Measurements from ENCODE around the gene MTMR12.

The MTMR12 gene

DNA sequence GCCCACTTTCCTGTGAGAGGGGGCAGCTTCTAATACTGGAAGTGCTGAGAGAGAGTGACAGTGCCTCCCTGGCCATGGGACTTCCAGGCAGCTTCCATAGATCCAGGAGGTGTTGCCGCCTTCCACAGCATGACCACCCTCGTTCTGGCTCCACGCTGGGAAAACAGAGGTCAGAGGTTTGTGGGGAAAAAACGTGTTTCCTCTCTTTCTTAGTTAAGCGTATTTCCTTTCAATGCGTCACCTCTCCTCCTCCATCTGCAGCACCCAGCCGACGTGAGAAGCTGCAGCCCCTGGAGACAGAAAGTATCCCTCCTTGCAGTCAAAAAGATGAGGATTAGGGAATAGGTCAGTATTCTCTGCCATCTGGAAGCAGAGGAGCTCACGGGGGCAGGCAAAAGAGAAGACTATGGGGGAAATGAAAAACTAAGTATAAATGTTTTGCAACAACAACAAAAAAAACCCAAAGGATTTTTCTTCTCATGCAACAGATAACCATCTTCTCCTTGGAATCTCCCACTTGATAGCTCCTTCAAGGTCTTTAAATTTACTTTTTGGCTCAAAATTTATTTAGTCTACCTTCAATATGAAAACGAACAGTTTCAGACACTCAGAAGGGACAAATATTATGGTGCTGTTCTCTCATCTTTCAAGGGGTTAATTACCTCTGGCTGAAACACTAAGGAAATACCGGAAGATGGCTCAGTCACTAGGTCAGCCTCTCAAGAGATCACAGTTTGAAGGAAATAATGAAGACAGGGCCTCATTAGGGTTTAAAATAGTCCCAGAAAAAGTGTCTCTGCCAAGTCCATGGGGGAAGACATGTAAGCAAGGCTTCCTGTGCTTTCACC lies 38.0 kb downstream of the MTMR12 start:
- TF ChIP-seq, protein P1, sequence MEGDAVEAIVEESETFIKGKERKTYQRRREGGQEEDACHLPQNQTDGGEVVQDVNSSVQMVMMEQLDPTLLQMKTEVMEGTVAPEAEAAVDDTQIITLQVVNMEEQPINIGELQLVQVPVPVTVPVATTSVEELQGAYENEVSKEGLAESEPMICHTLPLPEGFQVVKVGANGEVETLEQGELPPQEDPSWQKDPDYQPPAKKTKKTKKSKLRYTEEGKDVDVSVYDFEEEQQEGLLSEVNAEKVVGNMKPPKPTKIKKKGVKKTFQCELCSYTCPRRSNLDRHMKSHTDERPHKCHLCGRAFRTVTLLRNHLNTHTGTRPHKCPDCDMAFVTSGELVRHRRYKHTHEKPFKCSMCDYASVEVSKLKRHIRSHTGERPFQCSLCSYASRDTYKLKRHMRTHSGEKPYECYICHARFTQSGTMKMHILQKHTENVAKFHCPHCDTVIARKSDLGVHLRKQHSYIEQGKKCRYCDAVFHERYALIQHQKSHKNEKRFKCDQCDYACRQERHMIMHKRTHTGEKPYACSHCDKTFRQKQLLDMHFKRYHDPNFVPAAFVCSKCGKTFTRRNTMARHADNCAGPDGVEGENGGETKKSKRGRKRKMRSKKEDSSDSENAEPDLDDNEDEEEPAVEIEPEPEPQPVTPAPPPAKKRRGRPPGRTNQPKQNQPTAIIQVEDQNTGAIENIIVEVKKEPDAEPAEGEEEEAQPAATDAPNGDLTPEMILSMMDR (conservative IDR thresholded peaks at IDR 0.05; ENCODE audit: low read length), result no peak
- DNase-seq (ENCODE audit: low read depth), result peak; percentile 26
- no peak overlapping the region for H3K4me3 ChIP-seq (ENCODE audit: low read length)

DNA sequence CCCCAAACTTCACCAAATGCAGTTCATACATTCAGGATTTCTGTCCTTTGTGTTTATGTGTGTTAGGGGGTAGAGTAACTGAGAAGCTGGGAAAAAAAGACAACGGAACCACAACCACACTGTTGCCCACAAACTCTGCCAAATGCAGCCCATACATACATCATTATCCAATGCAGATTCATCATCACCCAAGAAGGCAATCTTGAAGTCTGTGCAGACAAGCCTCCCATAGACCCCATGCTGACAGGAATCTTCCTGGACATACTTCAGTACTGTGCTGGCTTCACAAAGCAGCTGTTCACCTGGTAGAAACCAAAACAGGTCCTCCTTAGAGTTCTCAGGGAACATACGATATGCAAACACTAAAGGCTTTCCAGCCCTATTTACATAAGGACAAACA lies 38.9 kb downstream of the MTMR12 start:
- H3K4me3 ChIP-seq (ENCODE audit: low read length), result no peak overlapping the region
- TF ChIP-seq, protein P1 (conservative IDR thresholded peaks at IDR 0.05; ENCODE audit: low read length), result no peak
- DNase-seq (ENCODE audit: low read depth), result no peak

- TF ChIP-seq, protein P1 (conservative IDR thresholded peaks at IDR 0.05; ENCODE audit: low read length), result no peak
- DNase-seq (ENCODE audit: low read depth), result no peak
Observed at GRCh38 chr5:32272746-32273145, 40.0 kb downstream of the MTMR12 start.

GRCh38 chr5:32270946-32271345 lies 41.8 kb downstream of the MTMR12 start:
- no peak overlapping the region for H3K4me3 ChIP-seq (ENCODE audit: low read length)
- TF ChIP-seq, protein P1 (conservative IDR thresholded peaks at IDR 0.05; ENCODE audit: low read length), result no peak
- no peak for DNase-seq (ENCODE audit: low read depth)

More at GRCh38 chr5:32272746-32273145, 40.0 kb downstream of the MTMR12 start:
- no peak overlapping the region for H3K4me3 ChIP-seq (ENCODE audit: low read length)

- TF ChIP-seq, protein P1 (conservative IDR thresholded peaks at IDR 0.05; ENCODE audit: low read length), result no peak
- DNase-seq (ENCODE audit: low read depth), result no peak
- H3K4me3 ChIP-seq (ENCODE audit: low read length), result no peak overlapping the region
Observed at GRCh38 chr5:32270178-32270577, 42.6 kb downstream of the MTMR12 start.

- H3K4me3 ChIP-seq (ENCODE audit: low read length), result no peak overlapping the region
- no peak for DNase-seq (ENCODE audit: low read depth)
- TF ChIP-seq, protein P1 (conservative IDR thresholded peaks at IDR 0.05; ENCODE audit: low read length), result no peak
Observed at GRCh38 chr5:32265902-32266301, 46.8 kb downstream of the MTMR12 start.

- no peak for DNase-seq (ENCODE audit: low read depth)
- TF ChIP-seq, protein P1 (conservative IDR thresholded peaks at IDR 0.05; ENCODE audit: low read length), result no peak
- no peak overlapping the region for H3K4me3 ChIP-seq (ENCODE audit: low read length)
Observed at GRCh38 chr5:32264957-32265572, 47.7 kb downstream of the MTMR12 start.

All from AG10803 (cell line).